ENCODE data around the gene CTSE. TPM values are rescaled to one million over a fixed set of nuclear protein-coding genes. Genes with fewer than 3 reads are reported as not detected.

Gene CTSE
- polyA plus RNA-seq, 2 of the 4 experiments (the other 2 are of a cell fraction): not detected

DNA sequence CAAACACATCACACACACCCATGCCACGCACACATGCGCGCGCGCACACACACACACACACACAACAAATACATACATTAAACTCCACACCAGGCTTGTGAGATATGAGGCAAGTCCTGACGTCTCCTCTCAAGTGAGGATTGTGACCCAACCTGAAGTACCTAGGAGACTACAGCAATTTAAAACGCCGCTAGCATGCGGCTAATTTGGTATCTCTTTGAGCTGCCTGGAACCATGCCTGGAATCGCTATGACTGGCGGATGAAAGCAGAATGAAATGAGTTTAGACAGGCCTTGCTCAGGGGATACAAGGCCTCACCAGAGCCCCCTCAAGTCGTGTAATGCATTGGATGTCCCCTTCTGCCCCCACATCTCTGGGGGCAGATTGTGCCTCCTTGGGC is 18.9 kb downstream of the CTSE start:
- Histone ChIP-seq H3K9me3 (no peaks in the 10 kb centered on the region), H3K4me2 (no peak overlapping the region), H3K4me1 (peaks cover 24% of the 10 kb centered on the region), H3K4me3 (no peak overlapping the region), H3K27ac (no peak overlapping the region)
- no peak for DNase-seq (ENCODE audit: low read depth in 1 of 2, low spot score in 1 of 2)
- FAIRE-seq: no peak
- TF ChIP-seq HDAC2 (IDR thresholded peaks at IDR 0.05) (no peak), FOSB (CRISPR knock-in tag; IDR thresholded peaks at IDR 0.05) (no peak), POLR2A (IDR thresholded peaks at IDR 0.05; ENCODE audit: low read length) (no peak), JUNB (IDR thresholded peaks at IDR 0.05) (no peak), ESRRA (IDR thresholded peaks at IDR 0.05; ENCODE audit: borderline replicate concordance, low read length) (no peak), ZFP36 (IDR thresholded peaks at IDR 0.05; ENCODE audit: borderline replicate concordance, partially characterized antibody) (no peak), TP53 (CRISPR knock-in tag; IDR thresholded peaks at IDR 0.05) (no peak), MAFK (IDR thresholded peaks at IDR 0.05; ENCODE audit: partially characterized antibody) (no peak), HMGXB4 (CRISPR knock-in tag; IDR thresholded peaks at IDR 0.05; ENCODE audit: borderline replicate concordance) (no peak), FOSL2 (IDR thresholded peaks at IDR 0.05) (no peak), FOSL2 (CRISPR knock-in tag; IDR thresholded peaks at IDR 0.05) (no peak), NR3C1 (IDR thresholded peaks at IDR 0.05) (no peak), RCOR1 (IDR thresholded peaks at IDR 0.05; ENCODE audit: low read depth, low read length) (no peak), FOXS1 (CRISPR knock-in tag; IDR thresholded peaks at IDR 0.05) (no peak), KDM1A (IDR thresholded peaks at IDR 0.05; ENCODE audit: low read depth) (no peak)
- no peak for ATAC-seq
- ChIA-PET CTCF (no interaction called here), POLR2A (interaction anchor here (0.8 kb wide), 1 partner anchor 11 kb away, joined by 4 read pairs; no protein-coding TSS in a partner anchor)
- WGBS (ENCODE audit: missing lambda C conversion rate): 77% methylated on average over 12 of the region's 12 CpGs

DNA sequence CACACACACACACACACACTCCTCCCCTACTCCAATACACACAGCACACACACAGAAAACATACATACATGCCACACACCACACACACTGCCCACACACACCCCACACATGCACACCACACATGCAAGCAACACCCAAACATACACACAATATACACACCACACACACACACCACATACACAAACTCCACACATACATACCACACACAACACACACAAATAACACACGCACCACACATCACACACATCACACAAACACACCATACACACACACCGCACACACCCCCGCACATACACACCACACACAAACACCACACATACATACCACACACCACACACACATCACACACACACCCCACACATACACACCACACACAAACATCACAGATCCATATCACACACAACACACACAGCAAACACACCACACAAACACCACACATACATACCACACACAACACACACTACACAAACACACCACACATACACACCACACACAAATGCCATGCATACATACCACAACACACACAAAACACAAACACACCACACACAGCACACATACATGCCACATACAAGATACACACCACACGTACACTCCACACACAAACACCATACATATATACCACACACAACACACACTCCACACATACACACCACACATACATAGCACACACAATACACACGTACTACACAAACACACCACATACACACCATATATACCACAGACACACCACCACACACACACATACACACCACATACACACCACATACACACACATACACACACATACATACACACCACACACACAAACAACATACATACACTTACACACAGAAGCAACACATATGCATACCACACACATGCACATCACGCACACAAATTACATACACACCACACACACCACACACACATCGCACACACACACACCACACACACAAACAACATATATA is 19.6 kb downstream of the CTSE start:
- CTCF ChIA-PET: interaction anchor here (1.2 to 1.7 kb wide), 3 partner anchors 20 to 27 kb away, joined by 3 to 8 read pairs (median 4); no protein-coding TSS in a partner anchor
- DNase-seq (ENCODE audit: low read depth in 1 of 2, low spot score in 1 of 2): no peak
- H3K27ac ChIP-seq: no peak overlapping the region
- no peak for FAIRE-seq
- POLR2A ChIA-PET: no interaction called here
- no peak for ATAC-seq
- TF ChIP-seq ZNF302 (CRISPR knock-in tag; IDR thresholded peaks at IDR 0.05) (no peak), REST (IDR thresholded peaks at IDR 0.05) (no peak), BCL3 (IDR thresholded peaks at IDR 0.05) (no peak), RAD21 (conservative IDR thresholded peaks at IDR 0.05 in 1 of 2, IDR thresholded peaks at IDR 0.05 in 1 of 2) (no peak), TP53 (CRISPR knock-in tag; IDR thresholded peaks at IDR 0.05) (no peak), HOXB13 (CRISPR knock-in tag; IDR thresholded peaks at IDR 0.05; ENCODE audit: low read depth) (no peak)
- H3K4me1 ChIP-seq: peaks cover 24% of the 10 kb centered on the region
- H3K4me2 ChIP-seq: no peak overlapping the region; the same call in 2 of the 3 replicates
- H3K4me3 ChIP-seq: no peak overlapping the region
- WGBS (ENCODE audit: missing lambda C conversion rate): 83% methylated on average over 7 of the region's 7 CpGs
- no peaks in the 10 kb centered on the region for H3K9me3 ChIP-seq
